Measurements from ENCODE around the gene SLC35F3. TPM values are rescaled to one million over a fixed set of nuclear protein-coding genes. Genes with fewer than 3 reads are reported as not detected.

SLC35F3 gene
- total RNA-seq, 1 experiment from 2014 or later: 19.1 TPM

- H3K4me3 ChIP-seq (ENCODE audit: low read depth in 2 of 2, low read length in 2 of 2): no peak overlapping the region
- POLR2A ChIA-PET: no interaction called here
- in situ Hi-C loops (cut with HindIII; ENCODE audit: low pct_unique_long_range_greater_than_20kb, low sequenced_read_pairs) (no loop called here), intact Hi-C loops (cut with micrococcal nuclease; ENCODE audit: unreplicated experiment) (no loop called here)
- no peak overlapping the region for H3K27ac ChIP-seq (ENCODE audit: low read length)
- no peaks in the 10 kb centered on the region for H3K4me1 ChIP-seq (ENCODE audit: control insufficient read depth, insufficient read depth, low read length)
- CTCF ChIA-PET: no interaction called here
- TF ChIP-seq CTCF (IDR thresholded peaks at IDR 0.05) (no peak), REST (IDR thresholded peaks at IDR 0.05; ENCODE audit: insufficient read depth in 1 of 2, low read depth in 2 of 2, low read length in 1 of 2) (no peak), SIN3A (IDR thresholded peaks at IDR 0.05; ENCODE audit: borderline replicate concordance, insufficient read depth, low read depth, low read length) (no peak), TCF7L2 (IDR thresholded peaks at IDR 0.05; ENCODE audit: low read depth, low read length) (no peak), POLR2AphosphoS5 (IDR thresholded peaks at IDR 0.05; ENCODE audit: low read depth, low read length) (no peak)
- DNase-seq (ENCODE audit: low read depth, low spot score) (no peak), ATAC-seq (no peak)
- BruUV-seq (replicated peaks): no TSS peak
- no peaks in the 10 kb centered on the region for H3K36me3 ChIP-seq (ENCODE audit: control insufficient read depth, insufficient read depth, low read length)
- no peaks in the 10 kb centered on the region for H3K9me3 ChIP-seq (ENCODE audit: control insufficient read depth, insufficient read depth, low read depth, low read length)
- H3K27me3 ChIP-seq (ENCODE audit: control insufficient read depth, insufficient read depth, low read length): no peaks in the 10 kb centered on the region
Measured at GRCh38 chr1:234303231-234303630, 398.8 kb downstream of the SLC35F3 start.

- Histone ChIP-seq H3K27ac (ENCODE audit: low read length) (no peak overlapping the region), H3K36me3 (ENCODE audit: control insufficient read depth, insufficient read depth, low read length) (no peaks in the 10 kb centered on the region), H3K9me3 (ENCODE audit: control insufficient read depth, insufficient read depth, low read depth, low read length) (no peaks in the 10 kb centered on the region), H3K4me3 (ENCODE audit: low read depth in 2 of 2, low read length in 2 of 2) (no peak overlapping the region), H3K27me3 (ENCODE audit: control insufficient read depth, insufficient read depth, low read length) (no peaks in the 10 kb centered on the region), H3K4me1 (ENCODE audit: control insufficient read depth, insufficient read depth, low read length) (peaks cover 13% of the 10 kb centered on the region)
- intact Hi-C loops (cut with micrococcal nuclease; ENCODE audit: unreplicated experiment) (loop anchor here (5.0 kb wide), 2 partner anchors 95 to 155 kb away; no protein-coding TSS in a partner anchor), in situ Hi-C loops (cut with HindIII; ENCODE audit: low pct_unique_long_range_greater_than_20kb, low sequenced_read_pairs) (no loop called here)
- ATAC-seq (no peak), DNase-seq (ENCODE audit: low read depth, low spot score) (no peak)
- BruUV-seq (replicated peaks): no TSS peak
- CTCF ChIA-PET: no interaction called here
- TF ChIP-seq POLR2AphosphoS5 (IDR thresholded peaks at IDR 0.05; ENCODE audit: low read depth, low read length) (no peak), TCF7L2 (IDR thresholded peaks at IDR 0.05; ENCODE audit: low read depth, low read length) (no peak), REST (IDR thresholded peaks at IDR 0.05; ENCODE audit: insufficient read depth in 1 of 2, low read depth in 2 of 2, low read length in 1 of 2) (no peak), CTCF (IDR thresholded peaks at IDR 0.05) (no peak), SIN3A (IDR thresholded peaks at IDR 0.05; ENCODE audit: borderline replicate concordance, insufficient read depth, low read depth, low read length) (no peak)
- POLR2A ChIA-PET: no interaction called here
Measured at GRCh38 chr1:234307726-234308125, 403.2 kb downstream of the SLC35F3 start.
